ENCODE data around the gene MPO. TPM values are rescaled to one million over a fixed set of nuclear protein-coding genes. Genes with fewer than 3 reads are reported as not detected.

The MPO gene
- total RNA-seq, 4 donors from 2014 or later, result 0.19 to 0.34 TPM; not detected in 2

- TF ChIP-seq CTCF (IDR thresholded peaks at IDR 0.05; ENCODE audit: low read depth), result no peak
These were observed 41.9 kb upstream of the MPO start for GRCh38 chr17:58322581-58323185.

GRCh38 chr17:58321571-58322525, 41.1 kb upstream of the MPO start:
- TF ChIP-seq CTCF (IDR thresholded peaks at IDR 0.05; ENCODE audit: low read depth), result no peak

- TF ChIP-seq CTCF (IDR thresholded peaks at IDR 0.05; ENCODE audit: low read depth), result no peak
These were observed 40.0 kb upstream of the MPO start for GRCh38 chr17:58320570-58321323.

- no peak for TF ChIP-seq CTCF (IDR thresholded peaks at IDR 0.05; ENCODE audit: low read depth)
These were observed 39.4 kb upstream of the MPO start for GRCh38 chr17:58320163-58320558.

GRCh38 chr17:58319173-58320162, 38.7 kb upstream of the MPO start:
- no peak for TF ChIP-seq CTCF (IDR thresholded peaks at IDR 0.05; ENCODE audit: low read depth)

GRCh38 chr17:58318627-58319172, 38.0 kb upstream of the MPO start:
- no peak for TF ChIP-seq CTCF (IDR thresholded peaks at IDR 0.05; ENCODE audit: low read depth)

Data from subcutaneous adipose tissue (tissue), 4 donors.